ENCODE measurements around the gene ZNF397. TPM values are rescaled to one million over a fixed set of nuclear protein-coding genes. Genes with fewer than 3 reads are reported as not detected.
"Not testable (repeated sequence)": the region's sequence is repeated elsewhere in the genome, so short reads cannot be mapped to it uniquely, and the experiment has no call there.

Gene ZNF397
- total RNA-seq, 1 experiment from 2014 or later: 1.5 TPM

DNA sequence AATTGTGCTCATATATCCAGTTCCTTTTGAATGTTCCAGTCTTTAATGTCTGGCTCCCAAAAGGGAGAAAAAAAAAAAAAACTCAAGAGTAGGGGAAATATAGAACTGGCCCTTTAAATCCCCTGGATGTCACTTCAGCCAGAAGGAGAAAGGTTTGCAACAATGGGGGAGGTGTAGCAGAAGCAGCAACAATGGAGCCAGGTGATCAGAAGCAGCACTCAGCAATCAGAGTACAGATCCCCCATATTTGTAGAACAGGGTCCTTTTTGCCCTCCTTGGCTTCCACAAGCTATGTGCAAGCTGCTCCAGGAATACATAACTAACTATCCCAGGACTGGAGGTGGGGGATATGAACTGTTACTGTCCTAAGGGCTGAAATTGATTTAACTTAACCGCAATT lies 25.8 kb upstream of the ZNF397 start:
- H2AFZ ChIP-seq (ENCODE audit: low read length): no peak overlapping the region
- no peaks in the 10 kb centered on the region for H3K36me3 ChIP-seq (ENCODE audit: low read depth, low read length)
- no peak overlapping the region for H3K4me3 ChIP-seq (ENCODE audit: low read length)
- no peaks in the 10 kb centered on the region for H3K79me2 ChIP-seq (ENCODE audit: low read length)
- H3F3A ChIP-seq (ENCODE audit: low read length, unreplicated experiment): no peaks in the 10 kb centered on the region
- ATAC-seq (no peak), DNase-seq (no peak)
- no peaks in the 10 kb centered on the region for H3K4me1 ChIP-seq (ENCODE audit: insufficient read depth, low read length)
- BruUV-seq (replicated peaks): no TSS peak
- no peaks in the 10 kb centered on the region for H3K27me3 ChIP-seq (ENCODE audit: low read length)
- intact Hi-C loops (cut with micrococcal nuclease): no loop called here
- no peaks in the 10 kb centered on the region for H3K9me2 ChIP-seq (replicated peaks; ENCODE audit: low read length)
- no peak overlapping the region for H3K27ac ChIP-seq (ENCODE audit: low read length)
- H3K4me2 ChIP-seq (ENCODE audit: low read length): no peak overlapping the region
- no peaks in the 10 kb centered on the region for H3K9me3 ChIP-seq (ENCODE audit: low read length)
- POLR2A ChIA-PET (ENCODE audit: unreplicated experiment): no interaction called here
- TF ChIP-seq EZH2phosphoT487 (IDR thresholded peaks at IDR 0.05; ENCODE audit: borderline replicate concordance, low read length) (no peak), EZH2 (IDR thresholded peaks at IDR 0.05; ENCODE audit: low read length, unreplicated experiment) (no peak)
- TF ChIP-seq, protein P1, sequence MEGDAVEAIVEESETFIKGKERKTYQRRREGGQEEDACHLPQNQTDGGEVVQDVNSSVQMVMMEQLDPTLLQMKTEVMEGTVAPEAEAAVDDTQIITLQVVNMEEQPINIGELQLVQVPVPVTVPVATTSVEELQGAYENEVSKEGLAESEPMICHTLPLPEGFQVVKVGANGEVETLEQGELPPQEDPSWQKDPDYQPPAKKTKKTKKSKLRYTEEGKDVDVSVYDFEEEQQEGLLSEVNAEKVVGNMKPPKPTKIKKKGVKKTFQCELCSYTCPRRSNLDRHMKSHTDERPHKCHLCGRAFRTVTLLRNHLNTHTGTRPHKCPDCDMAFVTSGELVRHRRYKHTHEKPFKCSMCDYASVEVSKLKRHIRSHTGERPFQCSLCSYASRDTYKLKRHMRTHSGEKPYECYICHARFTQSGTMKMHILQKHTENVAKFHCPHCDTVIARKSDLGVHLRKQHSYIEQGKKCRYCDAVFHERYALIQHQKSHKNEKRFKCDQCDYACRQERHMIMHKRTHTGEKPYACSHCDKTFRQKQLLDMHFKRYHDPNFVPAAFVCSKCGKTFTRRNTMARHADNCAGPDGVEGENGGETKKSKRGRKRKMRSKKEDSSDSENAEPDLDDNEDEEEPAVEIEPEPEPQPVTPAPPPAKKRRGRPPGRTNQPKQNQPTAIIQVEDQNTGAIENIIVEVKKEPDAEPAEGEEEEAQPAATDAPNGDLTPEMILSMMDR (conservative IDR thresholded peaks at IDR 0.05; ENCODE audit: low read depth, low read length): no peak
- CTCF ChIA-PET: no interaction called here
- H3K9ac ChIP-seq (ENCODE audit: low read length): no peak overlapping the region
- no peaks in the 10 kb centered on the region for H4K20me1 ChIP-seq (ENCODE audit: low read length)

GRCh38 chr18:35216611-35217010 lies 24.2 kb upstream of the ZNF397 start:
- intact Hi-C loops (cut with micrococcal nuclease); H3K4me1 ChIP-seq (ENCODE audit: insufficient read depth, low read length); ATAC-seq; H3K27ac ChIP-seq (ENCODE audit: low read length); H3K9me2 ChIP-seq (replicated peaks; ENCODE audit: low read length); H2AFZ ChIP-seq (ENCODE audit: low read length); H3K27me3 ChIP-seq (ENCODE audit: low read length); H3K4me3 ChIP-seq (ENCODE audit: low read length); H4K20me1 ChIP-seq (ENCODE audit: low read length); CTCF ChIA-PET; DNase-seq; H3F3A ChIP-seq (ENCODE audit: low read length, unreplicated experiment); H3K36me3 ChIP-seq (ENCODE audit: low read depth, low read length); H3K4me2 ChIP-seq (ENCODE audit: low read length); BruUV-seq (replicated peaks); POLR2A ChIA-PET (ENCODE audit: unreplicated experiment); H3K9me3 ChIP-seq (ENCODE audit: low read length); H3K9ac ChIP-seq (ENCODE audit: low read length); H3K79me2 ChIP-seq (ENCODE audit: low read length): not testable (repeated sequence)

- H3F3A ChIP-seq (ENCODE audit: low read length, unreplicated experiment); H3K27me3 ChIP-seq (ENCODE audit: low read length); intact Hi-C loops (cut with micrococcal nuclease); H3K79me2 ChIP-seq (ENCODE audit: low read length); H3K36me3 ChIP-seq (ENCODE audit: low read depth, low read length); BruUV-seq (replicated peaks); H3K9me2 ChIP-seq (replicated peaks; ENCODE audit: low read length); CTCF ChIA-PET; H4K20me1 ChIP-seq (ENCODE audit: low read length); POLR2A ChIA-PET (ENCODE audit: unreplicated experiment); ATAC-seq; H3K4me1 ChIP-seq (ENCODE audit: insufficient read depth, low read length); H3K27ac ChIP-seq (ENCODE audit: low read length); H3K9ac ChIP-seq (ENCODE audit: low read length); H3K9me3 ChIP-seq (ENCODE audit: low read length); H2AFZ ChIP-seq (ENCODE audit: low read length); H3K4me2 ChIP-seq (ENCODE audit: low read length); H3K4me3 ChIP-seq (ENCODE audit: low read length): not testable (repeated sequence)
- DNase-seq: peak; percentile 1
These were observed 21.5 kb upstream of the ZNF397 start for GRCh38 chr18:35219331-35219730.

DNA sequence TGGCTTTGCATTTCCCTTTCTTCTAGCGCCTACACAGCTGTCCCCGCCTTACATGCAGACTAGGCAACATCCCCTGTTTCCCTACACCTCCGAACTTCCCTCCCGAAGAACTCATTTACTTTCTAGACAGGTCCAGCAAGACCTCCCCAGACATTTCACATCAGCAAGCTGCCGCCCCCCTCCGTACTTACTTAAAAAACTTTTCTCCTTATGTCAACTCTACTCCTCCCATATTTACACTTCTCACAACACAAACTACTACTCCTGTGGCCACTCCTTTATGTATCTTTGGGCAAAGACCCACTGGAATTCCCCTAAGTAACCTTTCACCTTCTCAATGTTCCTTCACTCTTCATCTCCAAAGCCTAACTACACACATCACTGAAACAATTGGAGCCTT lies 20.4 kb upstream of the ZNF397 start:
- Histone ChIP-seq H3K9ac (ENCODE audit: low read length) (no peak overlapping the region), H3F3A (ENCODE audit: low read length, unreplicated experiment) (no peaks in the 10 kb centered on the region), H3K36me3 (ENCODE audit: low read depth, low read length) (no peaks in the 10 kb centered on the region), H3K4me3 (ENCODE audit: low read length) (no peak overlapping the region), H3K4me1 (ENCODE audit: insufficient read depth, low read length) (no peaks in the 10 kb centered on the region), H3K79me2 (ENCODE audit: low read length) (no peaks in the 10 kb centered on the region), H3K9me2 (replicated peaks; ENCODE audit: low read length) (no peaks in the 10 kb centered on the region), H3K27ac (ENCODE audit: low read length) (no peak overlapping the region), H4K20me1 (ENCODE audit: low read length) (no peaks in the 10 kb centered on the region), H3K4me2 (ENCODE audit: low read length) (no peak overlapping the region), H3K27me3 (ENCODE audit: low read length) (no peaks in the 10 kb centered on the region), H2AFZ (ENCODE audit: low read length) (no peak overlapping the region), H3K9me3 (ENCODE audit: low read length) (no peaks in the 10 kb centered on the region)
- ChIA-PET CTCF (no interaction called here), POLR2A (ENCODE audit: unreplicated experiment) (no interaction called here)
- no peak for TF ChIP-seq EZH2 (IDR thresholded peaks at IDR 0.05; ENCODE audit: low read length, unreplicated experiment)
- TF ChIP-seq EZH2phosphoT487 (IDR thresholded peaks at IDR 0.05; ENCODE audit: borderline replicate concordance, low read length): no peak
- TF ChIP-seq, protein P1 (conservative IDR thresholded peaks at IDR 0.05; ENCODE audit: low read depth, low read length): no peak
- no peak for DNase-seq
- BruUV-seq (replicated peaks): no TSS peak
- ATAC-seq: no peak
- intact Hi-C loops (cut with micrococcal nuclease): no loop called here

Data from PC-3 (cell line).